ENCODE measurements around the gene SRMS. TPM values are rescaled to one million over a fixed set of nuclear protein-coding genes. Genes with fewer than 3 reads are reported as not detected.

SRMS gene
- not detected for total RNA-seq
- polyA plus RNA-seq: not detected
- long read RNA-seq, donor 1: 0 reads
- long read RNA-seq, donor 2: 0 reads
- long read RNA-seq, donor 3: 0 reads

- no peaks in the 10 kb centered on the region for H3K36me3 ChIP-seq
- peaks cover 0 to 6% (median 0%) of the 10 kb centered on the region in 12 donors for H3K4me1 ChIP-seq
- WGBS, 4 donors: 52 to 78% (median 54%) methylated on average over 19 to 35 of the region's 35 CpGs
- no peak for DNase-seq
- H3K9me3 ChIP-seq: no peaks in the 10 kb centered on the region
- no peak for ATAC-seq
- H3K27ac ChIP-seq: no peak within 1 kb of the TSS
- no peak within 1 kb of the TSS for H3K4me3 ChIP-seq
- no peak for TF ChIP-seq POLR2A (IDR thresholded peaks at IDR 0.05)
- TF ChIP-seq, protein P1, sequence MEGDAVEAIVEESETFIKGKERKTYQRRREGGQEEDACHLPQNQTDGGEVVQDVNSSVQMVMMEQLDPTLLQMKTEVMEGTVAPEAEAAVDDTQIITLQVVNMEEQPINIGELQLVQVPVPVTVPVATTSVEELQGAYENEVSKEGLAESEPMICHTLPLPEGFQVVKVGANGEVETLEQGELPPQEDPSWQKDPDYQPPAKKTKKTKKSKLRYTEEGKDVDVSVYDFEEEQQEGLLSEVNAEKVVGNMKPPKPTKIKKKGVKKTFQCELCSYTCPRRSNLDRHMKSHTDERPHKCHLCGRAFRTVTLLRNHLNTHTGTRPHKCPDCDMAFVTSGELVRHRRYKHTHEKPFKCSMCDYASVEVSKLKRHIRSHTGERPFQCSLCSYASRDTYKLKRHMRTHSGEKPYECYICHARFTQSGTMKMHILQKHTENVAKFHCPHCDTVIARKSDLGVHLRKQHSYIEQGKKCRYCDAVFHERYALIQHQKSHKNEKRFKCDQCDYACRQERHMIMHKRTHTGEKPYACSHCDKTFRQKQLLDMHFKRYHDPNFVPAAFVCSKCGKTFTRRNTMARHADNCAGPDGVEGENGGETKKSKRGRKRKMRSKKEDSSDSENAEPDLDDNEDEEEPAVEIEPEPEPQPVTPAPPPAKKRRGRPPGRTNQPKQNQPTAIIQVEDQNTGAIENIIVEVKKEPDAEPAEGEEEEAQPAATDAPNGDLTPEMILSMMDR (IDR thresholded peaks at IDR 0.05): no peak
- intact Hi-C loops (cut with DNase I): loop anchor here in 2 of 10 donors (10.0 kb wide), 2 partner anchors 67 to 317 kb away; partner anchors contain the start of genes ABHD16B (in 1 of the 2) and TPD52L2 (in 1 of the 2)
- H3K27me3 ChIP-seq: peaks cover 0 to 27% (median 17%) of the 10 kb centered on the region in 9 donors
Observed at GRCh38 chr20:63547725-63548480, at the start of gene SRMS. SRMS (minus strand) TSS chr20:63547749; CDS start chr20:63547463, 286 bp downstream.

DNA sequence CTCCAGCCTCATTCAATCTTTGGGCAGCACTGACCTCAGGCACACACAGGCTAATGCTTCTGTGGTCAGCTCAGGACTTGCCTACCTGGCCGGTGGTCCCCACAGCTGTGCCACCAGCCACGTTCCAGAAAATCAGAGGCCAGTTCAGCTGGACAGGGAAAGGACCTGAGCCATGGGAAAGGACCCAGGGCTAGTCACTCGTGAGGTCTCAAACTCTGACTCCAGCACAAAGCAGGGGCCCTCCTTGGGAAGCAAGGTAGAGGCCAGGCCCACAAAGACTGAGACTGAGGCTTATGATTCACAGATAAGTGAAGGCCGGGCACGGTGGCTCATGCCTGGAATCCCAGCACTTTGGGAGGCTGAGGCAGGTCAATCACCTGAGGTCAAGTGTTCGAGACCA lies 48.9 kb upstream of the SRMS start:
- Histone ChIP-seq H3K4me1 (peaks cover 0 to 4% (median 0%) of the 10 kb centered on the region in 12 donors), H3K27me3 (no peaks in the 10 kb centered on the region), H3K27ac (no peak overlapping the region), H3K9me3 (no peaks in the 10 kb centered on the region), H3K36me3 (peaks cover 0 to 89% (median 77%) of the 10 kb centered on the region in 9 donors), H3K4me3 (no peak overlapping the region)
- DNase-seq (peak in 2 of 5 donors; percentile 7 to 11), ATAC-seq (no peak)
- TF ChIP-seq, protein P1 (IDR thresholded peaks at IDR 0.05): no peak
- TF ChIP-seq POLR2A (IDR thresholded peaks at IDR 0.05): no peak
- intact Hi-C loops (cut with DNase I): no loop called here
- WGBS, 4 donors: 90 to 97% (median 92%) methylated on average over 5 to 6 of the region's 6 CpGs

- no peaks in the 10 kb centered on the region for H3K27me3 ChIP-seq
- H3K4me1 ChIP-seq: peaks cover 0 to 4% (median 0%) of the 10 kb centered on the region in 12 donors
- DNase-seq (peak in 2 of 5 donors; percentile 15 to 50), ATAC-seq (no peak)
- TF ChIP-seq, protein P1 (IDR thresholded peaks at IDR 0.05): no peak
- TF ChIP-seq POLR2A (IDR thresholded peaks at IDR 0.05): no peak
- intact Hi-C loops (cut with DNase I): no loop called here
- no peaks in the 10 kb centered on the region for H3K9me3 ChIP-seq
- H3K4me3 ChIP-seq: no peak overlapping the region
- H3K27ac ChIP-seq: no peak overlapping the region
- WGBS, 4 donors: 92 to 96% (median 94%) methylated on average over 14 to 30 of the region's 30 CpGs
- H3K36me3 ChIP-seq: peaks cover 0 to 89% (median 77%) of the 10 kb centered on the region in 9 donors
Observed at GRCh38 chr20:63595416-63596127, 48.0 kb upstream of the SRMS start.

Data from heart left ventricle (tissue), 16 donors.